Mesangial cell (primary cell): ENCODE results near the gene SULT1A4. TPM values are rescaled to one million over a fixed set of nuclear protein-coding genes. Genes with fewer than 3 reads are reported as not detected.

Experiments
- total RNA-seq: library from RNA; depleted of rRNA; stranded (reverse); fragments of >200 nt; gene quantifications from 2 replicates; pipeline ENCODE4 v1.2.3, GENCODE V29; 2015

The SULT1A4 gene
- 1.4 and 2.1 TPM in 2 replicates for total RNA-seq

GRCh38 chr16:29459706-29460646, at the start of gene SULT1A4:
TSS of gene SULT1A4 (plus strand) at chr16:29459913. CDS start at chr16:29461386, 1,473 bp downstream.

GRCh38 chr16:29454269-29454668, 5.4 kb upstream of the SULT1A4 start, which contains the start of the genes BOLA2 and SLX1B:
TSS of gene BOLA2 (minus strand) at chr16:29454351. CDS start at chr16:29454253, 98 bp downstream.
TSS of gene SLX1B (plus strand) at chr16:29454533.

DNA sequence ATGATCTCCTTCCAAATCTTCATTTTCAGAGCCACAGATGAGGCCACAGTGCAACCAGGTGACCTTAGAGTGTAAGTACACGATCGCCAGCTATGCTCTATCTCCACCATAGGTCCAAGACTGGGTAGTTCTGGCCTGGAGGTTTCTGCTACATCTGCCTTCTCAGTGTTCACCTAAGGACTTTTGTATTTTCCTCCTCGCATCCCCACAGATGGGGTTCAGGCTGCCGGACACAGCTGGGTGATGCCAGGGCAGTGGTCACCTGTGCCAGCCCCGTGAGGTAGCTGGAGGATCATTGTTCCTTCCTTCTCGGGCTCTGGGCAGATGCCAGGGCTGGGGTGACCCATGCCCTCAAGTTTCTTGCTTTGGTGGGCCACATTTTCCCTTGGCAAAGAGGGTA, 46.6 kb downstream of the SULT1A4 start, which contains the start of gene NPIPB12:
Gene NPIPB12 (minus strand): TSS at position 101 of the 400 bp plus-strand sequence.

Other genes starting within 250 kb of the SULT1A4 start
- under 0.01 and 0.25 TPM in 2 replicates for gene NPIPB11, start 53.2 kb upstream of the SULT1A4 start, total RNA-seq
- gene BOLA2, start 5.6 kb upstream of the SULT1A4 start, total RNA-seq: 17.2 and 36.0 TPM in 2 replicates
- gene SLX1B, start 5.4 kb upstream of the SULT1A4 start, total RNA-seq: 32.5 and 48.1 TPM in 2 replicates
- 6.5 and 14.8 TPM in 2 replicates for gene NPIPB12, start 46.5 kb downstream of the SULT1A4 start, total RNA-seq
- gene SPN, start 203.3 kb downstream of the SULT1A4 start, total RNA-seq: 0.25 and 0.49 TPM in 2 replicates
- 124 and 265 TPM in 2 replicates for gene QPRT, start 219.3 kb downstream of the SULT1A4 start, total RNA-seq